ENCODE results near the gene ADK.
"Not testable (repeated sequence)": the region's sequence is repeated elsewhere in the genome, so short reads cannot be mapped to it uniquely, and the experiment has no call there.

ADK gene

GRCh38 chr10:74558897-74559296 is 407.9 kb downstream of the ADK start:
- DNase-seq, result no peak

GRCh38 chr10:74568896-74569295 is 417.9 kb downstream of the ADK start:
- not testable (repeated sequence) for DNase-seq

- DNase-seq, result not testable (repeated sequence)
These were observed 422.5 kb downstream of the ADK start for GRCh38 chr10:74573497-74573896.

- DNase-seq, result no peak
These were observed 424.2 kb downstream of the ADK start for GRCh38 chr10:74575191-74575720.

- DNase-seq, result no peak
These were observed 424.9 kb downstream of the ADK start for GRCh38 chr10:74575912-74576311.

- no peak for DNase-seq
These were observed 425.6 kb downstream of the ADK start for GRCh38 chr10:74576586-74576985.

GRCh38 chr10:74580438-74580837 is 429.4 kb downstream of the ADK start:
- DNase-seq, result not testable (repeated sequence)

- DNase-seq, result no peak
These were observed 431.5 kb downstream of the ADK start for GRCh38 chr10:74582566-74582965.

- peak in 2 of 14 donors; percentile 2 to 66 for DNase-seq
These were observed 434.4 kb downstream of the ADK start for GRCh38 chr10:74585231-74586087.

- peak in 1 of 14 donors; percentile 51 for DNase-seq
These were observed 435.1 kb downstream of the ADK start for GRCh38 chr10:74586088-74586585.

GRCh38 chr10:74587109-74587854 is 436.3 kb downstream of the ADK start:
- DNase-seq, result no peak

GRCh38 chr10:74589226-74589673 is 438.2 kb downstream of the ADK start:
- DNase-seq, result peak in 12 of 14 donors; percentile 3 to 64 (median 34)

GRCh38 chr10:74589851-74590250 is 438.8 kb downstream of the ADK start:
- DNase-seq, result no peak

- DNase-seq, result no peak
These were observed 442.4 kb downstream of the ADK start for GRCh38 chr10:74593470-74593869.

GRCh38 chr10:74596713-74597112 is 445.7 kb downstream of the ADK start:
- no peak for DNase-seq

- no peak for DNase-seq
These were observed 448.0 kb downstream of the ADK start for GRCh38 chr10:74598891-74599566.

- no peak for DNase-seq
These were observed 448.7 kb downstream of the ADK start for GRCh38 chr10:74599672-74600071.

GRCh38 chr10:74600170-74600569 is 449.1 kb downstream of the ADK start:
- no peak for DNase-seq

- no peak for DNase-seq
These were observed 451.6 kb downstream of the ADK start for GRCh38 chr10:74602576-74602975.

- no peak for DNase-seq
These were observed 459.3 kb downstream of the ADK start for GRCh38 chr10:74610299-74610698.

- no peak for DNase-seq
These were observed 461.2 kb downstream of the ADK start for GRCh38 chr10:74612195-74612594.

GRCh38 chr10:74620626-74621025 is 469.6 kb downstream of the ADK start:
- no peak for DNase-seq

GRCh38 chr10:74623786-74624185 is 472.8 kb downstream of the ADK start:
- no peak for DNase-seq

Measured in C1 segment of cervical spinal cord (tissue), 14 donors.